ENCODE results near the gene KRT71.

KRT71 gene

GRCh38 chr12:52575256-52575655, 22.3 kb upstream of the KRT71 start:
- no peak for DNase-seq (ENCODE audit: low spot score)

GRCh38 chr12:52573743-52574142, 20.8 kb upstream of the KRT71 start, which contains the start of gene KRT74:
Gene KRT74 (minus strand): TSS chr12:52573843. CDS start chr12:52573777, 66 bp downstream.
- DNase-seq (ENCODE audit: low spot score), result no peak

GRCh38 chr12:52573306-52573705, 20.4 kb upstream of the KRT71 start:
- no peak for DNase-seq (ENCODE audit: low spot score)

GRCh38 chr12:52570511-52570910, 17.6 kb upstream of the KRT71 start:
- no peak for DNase-seq (ENCODE audit: low spot score)

- DNase-seq (ENCODE audit: low spot score), result no peak
Measured at GRCh38 chr12:52568111-52568510, 15.2 kb upstream of the KRT71 start.

GRCh38 chr12:52566847-52567291, 13.9 kb upstream of the KRT71 start:
- DNase-seq (ENCODE audit: low spot score), result no peak

GRCh38 chr12:52564582-52564981, 11.6 kb upstream of the KRT71 start:
- no peak for DNase-seq (ENCODE audit: low spot score)

- no peak for DNase-seq (ENCODE audit: low spot score)
Measured at GRCh38 chr12:52561880-52562449, 9.0 kb upstream of the KRT71 start.

GRCh38 chr12:52559979-52560378, 7.0 kb upstream of the KRT71 start:
- no peak for DNase-seq (ENCODE audit: low spot score)

GRCh38 chr12:52558781-52559445, 6.0 kb upstream of the KRT71 start:
- no peak for DNase-seq (ENCODE audit: low spot score)

- DNase-seq (ENCODE audit: low spot score), result no peak
Measured at GRCh38 chr12:52557476-52557875, 4.5 kb upstream of the KRT71 start.

GRCh38 chr12:52555577-52555976, 2.6 kb upstream of the KRT71 start:
- no peak for DNase-seq (ENCODE audit: low spot score)

- no peak for DNase-seq (ENCODE audit: low spot score)
Measured at GRCh38 chr12:52552055-52552454, 890 bp downstream of the KRT71 start.

GRCh38 chr12:52551216-52551865, 1.6 kb downstream of the KRT71 start:
- DNase-seq (ENCODE audit: low spot score), result no peak

- no peak for DNase-seq (ENCODE audit: low spot score)
Measured at GRCh38 chr12:52546126-52546525, 6.8 kb downstream of the KRT71 start.

- no peak for DNase-seq (ENCODE audit: low spot score)
Measured at GRCh38 chr12:52543985-52544883, 8.7 kb downstream of the KRT71 start.

- no peak for DNase-seq (ENCODE audit: low spot score)
Measured at GRCh38 chr12:52542785-52543318, 10.1 kb downstream of the KRT71 start.

- no peak for DNase-seq (ENCODE audit: low spot score)
Measured at GRCh38 chr12:52542157-52542556, 10.8 kb downstream of the KRT71 start.

- DNase-seq (ENCODE audit: low spot score), result no peak
Measured at GRCh38 chr12:52541709-52542108, 11.2 kb downstream of the KRT71 start.

- no peak for DNase-seq (ENCODE audit: low spot score)
Measured at GRCh38 chr12:52540531-52540930, 12.4 kb downstream of the KRT71 start.

- no peak for DNase-seq (ENCODE audit: low spot score)
Measured at GRCh38 chr12:52539821-52540173, 13.1 kb downstream of the KRT71 start.

All from COLO829 (cell line).